ENCODE results near the gene ZNF280C.

ZNF280C gene

DNA sequence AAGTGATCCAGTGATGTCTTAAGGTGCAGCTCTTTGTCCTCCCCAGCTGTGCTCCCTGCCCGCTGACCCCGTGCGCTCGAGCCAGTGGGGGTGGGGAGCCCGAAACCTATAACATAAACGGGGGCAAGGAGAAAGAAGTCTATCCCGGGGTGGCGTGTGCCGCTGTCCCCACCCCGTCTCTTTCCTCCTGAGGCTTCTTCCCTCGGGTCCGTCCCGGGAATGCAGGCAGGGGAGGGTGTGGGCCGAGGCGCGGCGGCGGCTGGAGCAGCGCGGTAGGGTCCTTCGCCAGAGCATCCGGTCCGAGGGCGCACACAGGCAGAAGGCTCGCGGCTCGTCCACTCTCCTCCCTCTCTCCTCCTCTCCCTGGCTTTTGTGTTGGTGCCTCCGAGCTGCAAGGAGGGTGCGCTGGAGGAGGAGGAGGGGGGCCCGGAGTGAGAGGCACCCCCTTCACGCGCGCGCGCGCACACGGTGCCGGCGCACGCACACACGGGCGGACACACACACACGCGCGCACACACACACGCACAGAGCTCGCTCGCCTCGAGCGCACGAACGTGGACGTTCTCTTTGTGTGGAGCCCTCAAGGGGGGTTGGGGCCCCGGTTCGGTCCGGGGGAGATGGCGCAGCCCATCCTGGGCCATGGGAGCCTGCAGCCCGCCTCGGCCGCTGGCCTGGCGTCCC, 97.1 kb downstream of the ZNF280C start, which contains the start of gene RAB33A:
RAB33A (plus strand) TSS at position 517 of the 681 bp plus-strand sequence; CDS start at position 618, 101 bp downstream.
- peak within 1 kb of the TSS; percentile 53 for H3K4me3 ChIP-seq (ENCODE audit: low read depth, low read length)
- CTCF ChIA-PET: interaction anchor here (1.3 kb wide), 1 partner anchor 20 kb away, joined by 4 read pairs; no protein-coding TSS in a partner anchor
- DNase-seq (ENCODE audit: low read depth, low spot score): no peak
- TF ChIP-seq CTCF (IDR thresholded peaks at IDR 0.05; ENCODE audit: insufficient read depth, low read length, missing control alignments): no peak
- POLR2A ChIA-PET: interaction anchor here (0.6 to 1.1 kb wide), 2 partner anchors 17 to 51 kb away, joined by 3 to 4 read pairs; no protein-coding TSS in a partner anchor

GRCh38 chrX:130170752-130171445, 97.8 kb downstream of the ZNF280C start:
- CTCF ChIA-PET: interaction anchor here (1.1 to 1.3 kb wide), 2 partner anchors 21 to 110 kb away, joined by 3 to 4 read pairs; no protein-coding TSS in a partner anchor
- POLR2A ChIA-PET: interaction anchor here (0.6 to 1.1 kb wide), 2 partner anchors 17 to 50 kb away, joined by 3 to 4 read pairs; no protein-coding TSS in a partner anchor
- DNase-seq (ENCODE audit: low read depth, low spot score): no peak
- H3K4me3 ChIP-seq (ENCODE audit: low read depth, low read length): peak overlapping the region; percentile 53
- no peak for TF ChIP-seq CTCF (IDR thresholded peaks at IDR 0.05; ENCODE audit: insufficient read depth, low read length, missing control alignments)

GRCh38 chrX:130167040-130167439, 101.7 kb downstream of the ZNF280C start:
- DNase-seq (ENCODE audit: low read depth, low spot score): no peak
- TF ChIP-seq CTCF (IDR thresholded peaks at IDR 0.05; ENCODE audit: insufficient read depth, low read length, missing control alignments): no peak
- ChIA-PET POLR2A (no interaction called here), CTCF (interaction anchor here (1.5 kb wide), 1 partner anchor 19 kb away, joined by 4 read pairs; no protein-coding TSS in a partner anchor)
- peak overlapping the region; percentile 74 for H3K4me3 ChIP-seq (ENCODE audit: low read depth, low read length)

DNA sequence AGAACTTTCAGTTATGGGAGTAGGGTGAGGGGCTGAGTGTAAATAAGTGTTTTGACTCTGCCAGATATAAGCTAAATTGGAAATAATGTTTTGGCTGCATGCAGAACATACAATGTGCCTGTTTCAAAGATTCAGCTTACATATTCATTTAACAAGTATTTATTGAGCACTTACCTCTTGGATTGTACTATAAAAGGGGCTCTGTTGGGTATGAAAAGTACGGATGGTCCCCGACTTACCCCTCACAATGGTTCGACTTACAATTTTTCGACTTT, 102.3 kb downstream of the ZNF280C start:
- DNase-seq (ENCODE audit: low read depth, low spot score): no peak
- CTCF ChIA-PET: interaction anchor here (1.5 kb wide), 1 partner anchor 20 kb away, joined by 4 read pairs; no protein-coding TSS in a partner anchor
- POLR2A ChIA-PET: no interaction called here
- TF ChIP-seq CTCF (IDR thresholded peaks at IDR 0.05; ENCODE audit: insufficient read depth, low read length, missing control alignments): no peak
- peak overlapping the region; percentile 74 for H3K4me3 ChIP-seq (ENCODE audit: low read depth, low read length)

- POLR2A ChIA-PET: interaction anchor here (1.1 kb wide), 1 partner anchor 10 kb away, joined by 4 read pairs; no protein-coding TSS in a partner anchor
- TF ChIP-seq CTCF (IDR thresholded peaks at IDR 0.05; ENCODE audit: insufficient read depth, low read length, missing control alignments): no peak
- CTCF ChIA-PET: interaction anchor here (1.0 to 1.5 kb wide), 2 partner anchors 10 to 21 kb away, joined by 3 to 4 read pairs; no protein-coding TSS in a partner anchor
- peak within 1 kb of the TSS; percentile 74 for H3K4me3 ChIP-seq (ENCODE audit: low read depth, low read length)
- peak; percentile 85 for DNase-seq (ENCODE audit: low read depth, low spot score)
Measured at GRCh38 chrX:130165703-130166502, 102.8 kb downstream of the ZNF280C start, which contains the start of gene AIFM1. TSS of gene AIFM1 (minus strand) at chrX:130165841. CDS start at chrX:130165656, 185 bp downstream.
